Activated CD8-positive, alpha-beta memory T cell treated with anti-CD3 and anti-CD28 coated beads for 36 hours (primary cell): ENCODE results near the gene PP2D1. TPM values are rescaled to one million over a fixed set of nuclear protein-coding genes. Genes with fewer than 3 reads are reported as not detected.

Experiments used
- CTCF ChIA-PET: fragments of 350-600 bp; sonication (Branson Sonifier 250); formaldehyde crosslinking; loops from one replicate; lab custom pipeline; 2021; ENCODE audit warnings: antibody characterized with exemption; lab: Charles Lee
- POLR2A ChIA-PET: fragments of 350-600 bp; sonication (Branson Sonifier 250); formaldehyde crosslinking; loops from one replicate; lab custom pipeline; 2021; ENCODE audit warnings: antibody characterized with exemption; lab: Charles Lee
- total RNA-seq, 2 experiments: library from RNA; stranded (reverse); gene quantifications; one replicate each; pipeline ENCODE4 v1.2.3, GENCODE V29; 2021

The PP2D1 gene
- total RNA-seq, 2 experiments from 2014 or later: not detected

DNA sequence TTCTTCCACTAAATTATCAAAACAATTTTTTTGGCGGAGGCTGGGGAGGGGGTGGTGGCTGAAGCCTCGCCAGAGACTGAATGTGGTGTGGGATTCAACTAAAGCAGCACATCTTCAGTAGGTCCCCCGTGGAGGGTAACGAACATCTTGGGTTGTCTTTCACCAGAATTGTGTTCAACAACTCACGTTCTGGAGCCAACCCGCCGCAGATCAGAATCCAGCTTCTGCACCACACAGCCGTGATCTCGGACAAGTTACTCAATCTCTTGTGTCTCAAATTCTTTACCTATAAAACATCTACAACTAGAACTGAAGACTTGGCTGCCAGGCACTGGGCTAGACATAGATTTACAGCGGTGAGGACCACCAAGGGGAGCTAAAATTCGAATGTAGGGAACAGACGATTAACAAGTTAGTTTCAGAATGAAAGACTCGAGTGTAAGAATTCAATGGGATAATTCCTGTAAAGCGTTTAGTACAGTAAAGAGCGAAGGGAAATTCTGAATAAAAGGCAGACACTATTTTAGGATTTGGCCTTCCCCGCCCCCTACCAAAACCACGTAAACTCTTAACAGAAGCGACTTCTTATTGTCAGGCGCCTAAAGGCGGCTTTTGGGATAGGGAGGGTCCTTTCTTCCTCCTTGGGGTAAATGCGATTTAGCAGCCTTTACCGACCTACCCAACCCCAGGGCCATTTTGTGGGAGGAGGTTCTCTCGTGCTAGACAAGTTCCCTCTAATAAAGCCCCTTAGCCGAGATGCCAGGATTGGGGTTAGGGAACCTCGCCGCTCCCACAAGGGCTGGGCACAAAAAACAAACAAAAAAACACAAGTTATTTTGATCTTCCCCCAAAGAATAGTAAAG lies 65.9 kb downstream of the PP2D1 start:
- POLR2A ChIA-PET: no interaction called here
- CTCF ChIA-PET: interaction anchor here (0.6 kb wide), 1 partner anchor 21 kb away, joined by 3 read pairs; no protein-coding TSS in a partner anchor

DNA sequence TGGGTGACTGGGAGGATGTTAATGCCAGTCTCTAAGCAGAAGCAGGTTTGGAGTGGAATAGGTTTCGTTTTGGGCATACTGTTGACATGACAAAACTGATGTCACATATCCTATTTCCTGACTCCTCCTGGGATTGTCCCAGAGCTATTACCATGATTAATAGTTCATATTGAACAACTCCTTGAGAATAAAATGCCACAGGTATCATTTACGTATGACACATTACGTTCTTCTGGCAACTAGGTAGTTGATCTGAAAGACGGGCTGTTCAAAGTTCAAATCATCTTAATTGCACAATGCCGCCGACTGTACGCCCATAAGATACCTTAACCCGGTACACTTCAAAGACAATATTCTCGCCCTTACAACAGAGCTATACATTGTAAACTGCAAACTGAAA lies 66.5 kb downstream of the PP2D1 start:
- CTCF ChIA-PET: interaction anchor here (0.6 kb wide), 1 partner anchor 22 kb away, joined by 3 read pairs; no protein-coding TSS in a partner anchor
- POLR2A ChIA-PET: no interaction called here

DNA sequence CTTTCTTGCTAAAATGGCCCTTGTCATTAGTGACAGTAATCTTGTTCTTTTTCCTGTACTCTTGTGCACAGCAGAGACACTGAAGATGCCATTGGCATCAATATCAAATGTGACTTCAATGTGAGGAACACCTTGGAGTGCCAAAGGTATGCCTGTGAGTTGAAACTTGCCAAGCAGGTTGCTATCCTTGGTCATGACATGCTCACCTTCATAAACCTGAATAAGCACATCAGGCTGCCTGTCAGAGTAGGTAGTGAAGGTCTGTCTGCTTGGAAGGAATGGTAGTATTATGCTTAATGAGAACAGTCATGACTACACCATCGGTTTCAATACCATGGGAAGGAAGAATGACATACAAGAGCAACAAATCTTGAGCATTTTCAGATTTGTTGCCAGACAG lies 71.4 kb downstream of the PP2D1 start:
- CTCF ChIA-PET: no interaction called here
- POLR2A ChIA-PET: no interaction called here

DNA sequence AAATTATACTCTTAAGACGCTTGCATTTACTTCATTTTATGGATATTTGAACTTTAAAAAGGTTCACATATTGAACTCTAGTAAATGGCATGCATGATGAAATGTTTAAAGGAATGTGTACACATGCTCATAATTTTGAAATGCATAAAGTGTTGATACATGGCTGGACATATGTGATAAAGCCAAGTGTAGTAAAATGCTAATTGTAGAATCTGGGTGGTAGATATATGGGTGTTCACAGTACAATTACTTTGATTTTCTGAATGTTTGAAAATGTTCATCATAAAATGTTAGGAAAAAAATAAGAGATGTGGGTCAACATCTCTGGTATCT lies 73.8 kb downstream of the PP2D1 start:
- ChIA-PET CTCF (no interaction called here), POLR2A (no interaction called here)

DNA sequence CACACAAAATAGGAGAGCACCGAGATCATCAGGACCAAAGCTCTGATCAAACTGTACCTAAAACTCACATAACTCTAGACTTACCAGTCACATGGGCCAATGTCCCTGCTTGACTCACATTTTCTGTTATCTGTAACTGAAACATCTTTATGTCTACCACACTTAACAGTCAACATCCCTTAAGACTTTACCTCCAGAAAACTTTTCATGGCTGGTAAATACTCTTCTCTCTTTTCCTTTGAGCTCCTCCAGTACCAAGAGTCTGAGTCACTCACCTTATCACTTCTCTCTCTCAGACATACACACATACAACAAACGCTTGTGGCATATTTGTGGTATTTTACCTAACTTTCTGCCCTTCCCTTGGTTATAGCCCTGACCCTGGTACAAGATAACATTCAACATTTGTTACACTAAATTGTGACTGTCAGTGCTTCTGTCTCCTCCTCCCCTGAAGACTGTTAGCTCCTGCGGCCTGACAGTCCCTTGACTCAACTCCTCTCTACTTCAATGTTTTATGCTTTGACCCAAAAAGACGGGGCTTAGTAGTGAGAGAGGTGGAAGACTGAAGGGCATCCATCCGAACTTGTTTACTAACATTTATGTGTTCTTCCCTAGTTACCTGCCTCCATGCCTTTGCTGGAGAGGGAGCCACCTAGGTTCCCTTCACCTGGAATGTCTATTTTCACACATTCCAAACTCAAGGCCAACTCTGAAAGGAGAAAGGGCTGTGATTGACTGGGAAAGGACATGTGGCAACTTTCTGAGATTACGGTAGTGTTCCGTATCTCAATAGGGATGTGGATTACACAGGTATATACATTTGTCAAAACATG lies 74.4 kb downstream of the PP2D1 start:
- POLR2A ChIA-PET: interaction anchor here (0.6 kb wide), 2 partner anchors 120 to 248 kb away, joined by 3 read pairs; partner anchors contain the start of gene SGO1
- CTCF ChIA-PET: interaction anchor here (0.6 to 0.9 kb wide), 2 partner anchors 10 to 117 kb away, joined by 3 to 4 read pairs; no protein-coding TSS in a partner anchor

Other genes starting within 250 kb of the PP2D1 start
- under 1 TPM; 0.55 to 0.89 TPM for gene EFHB, start 78.0 kb downstream of the PP2D1 start, total RNA-seq
- 10 to 100 TPM; 64.4 to 67.8 TPM for gene RAB5A, start 65.2 kb downstream of the PP2D1 start, total RNA-seq
- gene KAT2B, start 28.2 kb upstream of the PP2D1 start, total RNA-seq: 10 to 100 TPM; 36.1 to 39.6 TPM
- gene SGO1, start 173.9 kb upstream of the PP2D1 start, total RNA-seq: 10 to 100 TPM; 21.6 to 23.3 TPM